WTC11 (cell line): Measurements from ENCODE around the gene HMX1.

Source experiments
- ATF2 ChIP-seq: sonication (generic); formaldehyde crosslinking; IDR thresholded peaks from 2 replicates; pipeline ENCODE4 v1.8.1; 2022; ENCODE audit warnings: low read depth, missing genetic modification reagents, borderline replicate concordance
- ATF3 ChIP-seq: sonication (generic); formaldehyde crosslinking; conservative IDR thresholded peaks from 2 replicates; pipeline ENCODE4 v1.8.1; 2022; ENCODE audit warnings: mild to moderate bottlenecking, missing genetic modification reagents
- CREB1 ChIP-seq: sonication (generic); formaldehyde crosslinking; IDR thresholded peaks from 2 replicates; pipeline ENCODE4 v1.8.0; 2023; ENCODE audit warnings: mild to moderate bottlenecking, missing genetic modification reagents
- CTCF ChIP-seq: fragments of 200-600 bp; IDR thresholded peaks from 2 replicates; pipeline ENCODE4 v1.8.0; 2022; ENCODE audit warnings: antibody characterized with exemption
- ELF4 ChIP-seq: sonication (generic); formaldehyde crosslinking; IDR thresholded peaks from 2 replicates; pipeline ENCODE4 v1.8.1; 2022; ENCODE audit warnings: low read depth, mild to moderate bottlenecking, moderate library complexity, missing genetic modification reagents
- ESRRA ChIP-seq: sonication (generic); formaldehyde crosslinking; IDR thresholded peaks from 2 replicates; pipeline ENCODE4 v1.8.1; 2022; ENCODE audit warnings: mild to moderate bottlenecking, missing genetic modification reagents, borderline replicate concordance
- IRF1 ChIP-seq: sonication (generic); formaldehyde crosslinking; IDR thresholded peaks from 2 replicates; pipeline ENCODE4 v1.8.0; 2023; ENCODE audit warnings: missing genetic modification reagents
- NFATC4 ChIP-seq: fragments of 250-450 bp; sonication (Bioruptor Pico); IDR thresholded peaks from 2 replicates; pipeline ENCODE4 v1.9.0; 2021; ENCODE audit warnings: mild to moderate bottlenecking
- NFYB ChIP-seq: sonication (generic); formaldehyde crosslinking; conservative IDR thresholded peaks from 2 replicates; pipeline ENCODE4 v1.8.0; 2022; ENCODE audit warnings: low read depth, missing genetic modification reagents
- NR2C2 ChIP-seq: sonication (generic); formaldehyde crosslinking; IDR thresholded peaks from 2 replicates; pipeline ENCODE4 v1.8.0; 2022; ENCODE audit warnings: mild to moderate bottlenecking, missing genetic modification reagents
- TCF7 ChIP-seq: sonication (generic); formaldehyde crosslinking; IDR thresholded peaks from 2 replicates; pipeline ENCODE4 v1.8.0; 2022; ENCODE audit warnings: mild to moderate bottlenecking, low read depth, missing genetic modification reagents, moderate library complexity
- ZNF121 ChIP-seq: sonication (generic); formaldehyde crosslinking; IDR thresholded peaks from 2 replicates; pipeline ENCODE4 v1.8.0; 2023; ENCODE audit warnings: missing genetic modification reagents
- ZNF138 ChIP-seq: sonication (generic); formaldehyde crosslinking; conservative IDR thresholded peaks from 2 replicates; pipeline ENCODE4 v1.8.1; 2022; ENCODE audit warnings: mild to moderate bottlenecking, moderate library complexity, missing genetic modification reagents
- ZNF423 ChIP-seq: fragments of 250-450 bp; sonication (Bioruptor Pico); IDR thresholded peaks from 2 replicates; pipeline ENCODE4 v2.1.2; 2022; ENCODE audit warnings: mild to moderate bottlenecking, moderate library complexity

DNA sequence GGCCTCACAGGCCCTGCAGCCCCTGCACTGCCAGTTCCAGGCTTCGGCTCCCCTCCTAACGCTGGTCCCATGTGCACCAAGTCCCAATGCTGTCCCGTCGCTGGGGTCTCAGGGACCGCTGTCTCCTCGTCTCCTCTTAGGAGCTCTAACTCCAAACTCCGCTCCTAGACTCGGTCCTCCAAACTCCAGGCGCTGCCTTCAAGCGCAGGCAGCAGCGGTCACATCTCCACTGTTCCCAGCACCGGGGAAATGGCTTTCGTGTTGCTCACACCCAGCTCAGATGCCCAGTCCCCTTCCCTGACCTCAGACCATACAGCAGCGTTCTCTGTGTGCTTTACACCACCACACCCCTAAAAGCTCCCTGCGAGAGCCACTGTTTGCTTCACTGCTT lies 19.6 kb upstream of the HMX1 start:
- TF ChIP-seq TCF7 (CRISPR knock-in tag) (no peak), CTCF (no peak), ZNF138 (no peak), IRF1 (CRISPR knock-in tag) (no peak), ATF2 (CRISPR knock-in tag) (no peak), ZNF423 (CRISPR knock-in tag) (no peak), ESRRA (CRISPR knock-in tag) (no peak), ELF4 (CRISPR knock-in tag) (no peak), NR2C2 (no peak), NFATC4 (CRISPR knock-in tag) (no peak), CREB1 (CRISPR knock-in tag) (no peak), ZNF121 (CRISPR knock-in tag) (no peak), ATF3 (no peak), NFYB (CRISPR knock-in tag) (no peak)
